ENCODE measurements around the gene ZNG1C.
"Not testable (repeated sequence)": the region's sequence is repeated elsewhere in the genome, so short reads cannot be mapped to it uniquely, and the experiment has no call there.

DNA sequence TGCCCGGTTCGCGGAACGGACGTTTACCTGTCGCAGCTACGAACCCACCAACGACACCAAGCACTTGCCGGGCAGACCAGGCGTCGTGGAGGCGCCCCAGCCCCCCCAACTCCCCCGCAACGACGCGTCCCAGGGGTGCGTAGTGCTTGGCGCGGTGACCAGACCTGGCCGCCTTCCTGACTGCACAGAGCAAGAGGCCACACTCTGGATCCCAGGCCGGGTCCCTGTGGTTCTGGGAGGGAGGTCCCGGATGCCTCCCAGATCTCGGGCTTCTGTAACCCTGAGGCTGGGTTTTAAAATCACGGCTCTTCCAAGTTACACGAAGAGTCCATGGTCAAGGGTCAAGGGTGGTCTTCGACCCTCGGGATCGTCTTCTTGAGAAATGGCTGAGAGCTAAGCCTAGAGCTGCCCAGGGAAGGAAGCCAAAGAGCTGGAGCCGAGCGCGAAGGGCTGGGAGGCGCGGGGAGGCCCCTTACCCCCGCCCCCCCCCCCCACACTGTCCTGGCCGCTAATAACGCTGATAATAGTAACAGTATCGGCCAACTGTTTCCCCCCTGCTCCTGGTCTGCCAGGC, 64.7 kb downstream of the ZNG1C start:
- TF ChIP-seq, protein P1, sequence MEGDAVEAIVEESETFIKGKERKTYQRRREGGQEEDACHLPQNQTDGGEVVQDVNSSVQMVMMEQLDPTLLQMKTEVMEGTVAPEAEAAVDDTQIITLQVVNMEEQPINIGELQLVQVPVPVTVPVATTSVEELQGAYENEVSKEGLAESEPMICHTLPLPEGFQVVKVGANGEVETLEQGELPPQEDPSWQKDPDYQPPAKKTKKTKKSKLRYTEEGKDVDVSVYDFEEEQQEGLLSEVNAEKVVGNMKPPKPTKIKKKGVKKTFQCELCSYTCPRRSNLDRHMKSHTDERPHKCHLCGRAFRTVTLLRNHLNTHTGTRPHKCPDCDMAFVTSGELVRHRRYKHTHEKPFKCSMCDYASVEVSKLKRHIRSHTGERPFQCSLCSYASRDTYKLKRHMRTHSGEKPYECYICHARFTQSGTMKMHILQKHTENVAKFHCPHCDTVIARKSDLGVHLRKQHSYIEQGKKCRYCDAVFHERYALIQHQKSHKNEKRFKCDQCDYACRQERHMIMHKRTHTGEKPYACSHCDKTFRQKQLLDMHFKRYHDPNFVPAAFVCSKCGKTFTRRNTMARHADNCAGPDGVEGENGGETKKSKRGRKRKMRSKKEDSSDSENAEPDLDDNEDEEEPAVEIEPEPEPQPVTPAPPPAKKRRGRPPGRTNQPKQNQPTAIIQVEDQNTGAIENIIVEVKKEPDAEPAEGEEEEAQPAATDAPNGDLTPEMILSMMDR (IDR thresholded peaks at IDR 0.05; ENCODE audit: insufficient read depth, low read depth, low read length): not testable (repeated sequence)
- TF ChIP-seq EZH2 (IDR thresholded peaks at IDR 0.05; ENCODE audit: insufficient read depth, low read length): not testable (repeated sequence)

Data from astrocyte (in vitro differentiated cells and primary cell).